GM19238 (cell line): ENCODE measurements around the gene ATAD3C.
"Not testable (repeated sequence)": the region's sequence is repeated elsewhere in the genome, so short reads cannot be mapped to it uniquely, and the experiment has no call there.

Experiments used
- DNase-seq: peaks from one replicate; pipeline ENCODE4 v3.0.0; 2011; ENCODE audit warnings: low spot score; ENCODE audit not compliant: insufficient read length

Gene ATAD3C

GRCh38 chr1:1471389-1472052, 22.0 kb downstream of the ATAD3C start, which contains the start of gene ATAD3B:
TSS of gene ATAD3B (plus strand) at chr1:1471765. CDS start at chr1:1471885, 120 bp downstream.
- peak; percentile 97 for DNase-seq

GRCh38 chr1:1472053-1472876, 22.8 kb downstream of the ATAD3C start:
- DNase-seq, result not testable (repeated sequence)

- not testable (repeated sequence) for DNase-seq
Observed at GRCh38 chr1:1476011-1476410, 26.5 kb downstream of the ATAD3C start.

GRCh38 chr1:1477206-1477605, 27.7 kb downstream of the ATAD3C start:
- no peak for DNase-seq

GRCh38 chr1:1479547-1480487, 30.3 kb downstream of the ATAD3C start:
- no peak for DNase-seq

- DNase-seq, result not testable (repeated sequence)
Observed at GRCh38 chr1:1480488-1480867, 31.0 kb downstream of the ATAD3C start.

- DNase-seq, result not testable (repeated sequence)
Observed at GRCh38 chr1:1481811-1482210, 32.3 kb downstream of the ATAD3C start.

- DNase-seq, result no peak
Observed at GRCh38 chr1:1482856-1483255, 33.4 kb downstream of the ATAD3C start.

- no peak for DNase-seq
Observed at GRCh38 chr1:1483714-1484113, 34.2 kb downstream of the ATAD3C start.

- DNase-seq, result not testable (repeated sequence)
Observed at GRCh38 chr1:1484976-1485750, 35.7 kb downstream of the ATAD3C start.

- not testable (repeated sequence) for DNase-seq
Observed at GRCh38 chr1:1485755-1486317, 36.3 kb downstream of the ATAD3C start.

- no peak for DNase-seq
Observed at GRCh38 chr1:1487701-1488100, 38.2 kb downstream of the ATAD3C start.

GRCh38 chr1:1489231-1489630, 39.7 kb downstream of the ATAD3C start:
- no peak for DNase-seq

GRCh38 chr1:1489861-1490260, 40.4 kb downstream of the ATAD3C start:
- DNase-seq, result no peak

- no peak for DNase-seq
Observed at GRCh38 chr1:1490633-1491230, 41.2 kb downstream of the ATAD3C start.

- DNase-seq, result no peak
Observed at GRCh38 chr1:1491601-1492000, 42.1 kb downstream of the ATAD3C start.

- DNase-seq, result not testable (repeated sequence)
Observed at GRCh38 chr1:1494311-1494710, 44.8 kb downstream of the ATAD3C start.

- DNase-seq, result not testable (repeated sequence)
Observed at GRCh38 chr1:1495461-1495975, 46.0 kb downstream of the ATAD3C start.

- DNase-seq, result not testable (repeated sequence)
Observed at GRCh38 chr1:1504777-1505365, 55.4 kb downstream of the ATAD3C start.
